ENCODE results near the gene RMI1. TPM values are rescaled to one million over a fixed set of nuclear protein-coding genes. Genes with fewer than 3 reads are reported as not detected.

RMI1 gene
- total RNA-seq, 1 donor from 2014 or later, result 20.3 TPM

GRCh38 chr9:83956086-83956435, 24.5 kb upstream of the RMI1 start:
- H3K4me1 Mint-ChIP-seq (ENCODE audit: unreplicated experiment), result no peaks in the 10 kb centered on the region
- H3K9me3 Mint-ChIP-seq, result no peaks in the 10 kb centered on the region
- H3K4me3 Mint-ChIP-seq, result peak overlapping the region; percentile 92
- no peaks in the 10 kb centered on the region for H3K27me3 Mint-ChIP-seq
- DNase-seq (ENCODE audit: extremely low spot score, unreplicated experiment), result no peak
- H3K27ac Mint-ChIP-seq, result peak overlapping the region; percentile 88
- no peaks in the 10 kb centered on the region for H3K36me3 Mint-ChIP-seq
- TF ChIP-seq CTCF (conservative IDR thresholded peaks at IDR 0.05), result no peak

GRCh38 chr9:83956436-83957247, 24.0 kb upstream of the RMI1 start:
- Mint-ChIP-seq H3K27ac (peak overlapping the region; percentile 88), H3K27me3 (no peaks in the 10 kb centered on the region)
- peak; percentile 73 for DNase-seq (ENCODE audit: extremely low spot score, unreplicated experiment)

GRCh38 chr9:83957248-83957513, 23.4 kb upstream of the RMI1 start:
- Mint-ChIP-seq H3K9me3 (no peaks in the 10 kb centered on the region), H3K36me3 (no peaks in the 10 kb centered on the region), H3K4me3 (peak overlapping the region; percentile 92), H3K27me3 (no peaks in the 10 kb centered on the region), H3K4me1 (ENCODE audit: unreplicated experiment) (no peaks in the 10 kb centered on the region), H3K27ac (peak overlapping the region; percentile 88)
- no peak for TF ChIP-seq CTCF (conservative IDR thresholded peaks at IDR 0.05)
- no peak for DNase-seq (ENCODE audit: extremely low spot score, unreplicated experiment)

More at GRCh38 chr9:83956436-83957247, 24.0 kb upstream of the RMI1 start:
- Mint-ChIP-seq H3K4me1 (ENCODE audit: unreplicated experiment) (no peaks in the 10 kb centered on the region), H3K9me3 (no peaks in the 10 kb centered on the region), H3K4me3 (peak overlapping the region; percentile 92), H3K36me3 (no peaks in the 10 kb centered on the region)
- no peak for TF ChIP-seq CTCF (conservative IDR thresholded peaks at IDR 0.05)

- no peak for DNase-seq (ENCODE audit: extremely low spot score, unreplicated experiment)
- H3K36me3 Mint-ChIP-seq, result no peaks in the 10 kb centered on the region
- no peaks in the 10 kb centered on the region for H3K4me1 Mint-ChIP-seq (ENCODE audit: unreplicated experiment)
- no peak overlapping the region for H3K27ac Mint-ChIP-seq
- H3K27me3 Mint-ChIP-seq, result no peaks in the 10 kb centered on the region
- TF ChIP-seq CTCF (conservative IDR thresholded peaks at IDR 0.05), result no peak
- peak overlapping the region; percentile 23 for H3K4me3 Mint-ChIP-seq
- H3K9me3 Mint-ChIP-seq, result no peaks in the 10 kb centered on the region
Measured at GRCh38 chr9:83959061-83959460, 21.5 kb upstream of the RMI1 start.

GRCh38 chr9:83960991-83961390, 19.6 kb upstream of the RMI1 start:
- no peak overlapping the region for H3K27ac Mint-ChIP-seq
- DNase-seq (ENCODE audit: extremely low spot score, unreplicated experiment), result no peak
- H3K36me3 Mint-ChIP-seq, result no peaks in the 10 kb centered on the region
- H3K4me1 Mint-ChIP-seq (ENCODE audit: unreplicated experiment), result no peaks in the 10 kb centered on the region
- no peak for TF ChIP-seq CTCF (conservative IDR thresholded peaks at IDR 0.05)
- H3K27me3 Mint-ChIP-seq, result no peaks in the 10 kb centered on the region
- H3K9me3 Mint-ChIP-seq, result no peaks in the 10 kb centered on the region
- H3K4me3 Mint-ChIP-seq, result no peak overlapping the region

Measured in type B pancreatic cell (in vitro differentiated cells).